ENCODE results near the gene HOATZ.

HOATZ gene

GRCh38 chr11:111494040-111494439 is 20.5 kb upstream of the HOATZ start:
- H3K27ac ChIP-seq (ENCODE audit: low read depth, low read length, poor library complexity, severe bottlenecking): no peak overlapping the region
- no peaks in the 10 kb centered on the region for H3K27me3 ChIP-seq (ENCODE audit: insufficient read depth, low read length)
- H3K9ac ChIP-seq (ENCODE audit: low read length): no peak overlapping the region
- no peaks in the 10 kb centered on the region for H3K9me2 ChIP-seq (ENCODE audit: low read depth, low read length)
- H3K4me2 ChIP-seq (ENCODE audit: low read length): no peak overlapping the region
- H3K4me3 ChIP-seq (ENCODE audit: low read depth, low read length, poor library complexity, severe bottlenecking): no peak overlapping the region
- H4K20me1 ChIP-seq (ENCODE audit: insufficient read depth, low read length): no peaks in the 10 kb centered on the region
- TF ChIP-seq EZH2 (IDR thresholded peaks at IDR 0.05; ENCODE audit: borderline replicate concordance, low read length): no peak
- TF ChIP-seq CTCF (IDR thresholded peaks at IDR 0.05; ENCODE audit: low read length): no peak
- no peaks in the 10 kb centered on the region for H3K9me3 ChIP-seq (ENCODE audit: low read length)
- no peaks in the 10 kb centered on the region for H3F3A ChIP-seq (ENCODE audit: insufficient read depth, low read length)
- no peaks in the 10 kb centered on the region for H3K79me2 ChIP-seq (ENCODE audit: insufficient read depth, low read length)
- H2AFZ ChIP-seq (ENCODE audit: low read length): no peak overlapping the region
- no peaks in the 10 kb centered on the region for H3K36me3 ChIP-seq (ENCODE audit: insufficient read depth, low read length)
- H3K4me1 ChIP-seq (ENCODE audit: insufficient read depth, low read length, severe bottlenecking): no peaks in the 10 kb centered on the region

- Histone ChIP-seq H3F3A (ENCODE audit: insufficient read depth, low read length) (no peaks in the 10 kb centered on the region), H2AFZ (ENCODE audit: low read length) (no peak overlapping the region), H3K27ac (ENCODE audit: low read depth, low read length, poor library complexity, severe bottlenecking) (no peak overlapping the region), H4K20me1 (ENCODE audit: insufficient read depth, low read length) (no peaks in the 10 kb centered on the region), H3K27me3 (ENCODE audit: insufficient read depth, low read length) (no peaks in the 10 kb centered on the region), H3K9me2 (ENCODE audit: low read depth, low read length) (no peaks in the 10 kb centered on the region), H3K4me2 (ENCODE audit: low read length) (no peak overlapping the region), H3K4me3 (ENCODE audit: low read depth, low read length, poor library complexity, severe bottlenecking) (no peak overlapping the region), H3K9me3 (ENCODE audit: low read length) (no peaks in the 10 kb centered on the region), H3K9ac (ENCODE audit: low read length) (no peak overlapping the region), H3K4me1 (ENCODE audit: insufficient read depth, low read length, severe bottlenecking) (no peaks in the 10 kb centered on the region), H3K36me3 (ENCODE audit: insufficient read depth, low read length) (no peaks in the 10 kb centered on the region), H3K79me2 (ENCODE audit: insufficient read depth, low read length) (no peaks in the 10 kb centered on the region)
- TF ChIP-seq EZH2 (IDR thresholded peaks at IDR 0.05; ENCODE audit: borderline replicate concordance, low read length) (no peak), CTCF (IDR thresholded peaks at IDR 0.05; ENCODE audit: low read length) (no peak)
Observed at GRCh38 chr11:111499483-111499882, 15.1 kb upstream of the HOATZ start.

GRCh38 chr11:111500481-111500880 is 14.1 kb upstream of the HOATZ start:
- Histone ChIP-seq H3K9me3 (ENCODE audit: low read length) (no peaks in the 10 kb centered on the region), H3K4me3 (ENCODE audit: low read depth, low read length, poor library complexity, severe bottlenecking) (no peak overlapping the region), H3K27me3 (ENCODE audit: insufficient read depth, low read length) (no peaks in the 10 kb centered on the region), H3F3A (ENCODE audit: insufficient read depth, low read length) (no peaks in the 10 kb centered on the region), H3K4me2 (ENCODE audit: low read length) (no peak overlapping the region), H2AFZ (ENCODE audit: low read length) (no peak overlapping the region), H3K27ac (ENCODE audit: low read depth, low read length, poor library complexity, severe bottlenecking) (no peak overlapping the region), H3K36me3 (ENCODE audit: insufficient read depth, low read length) (no peaks in the 10 kb centered on the region), H3K9me2 (ENCODE audit: low read depth, low read length) (no peaks in the 10 kb centered on the region), H4K20me1 (ENCODE audit: insufficient read depth, low read length) (no peaks in the 10 kb centered on the region), H3K4me1 (ENCODE audit: insufficient read depth, low read length, severe bottlenecking) (no peaks in the 10 kb centered on the region), H3K9ac (ENCODE audit: low read length) (no peak overlapping the region), H3K79me2 (ENCODE audit: insufficient read depth, low read length) (no peaks in the 10 kb centered on the region)
- TF ChIP-seq CTCF (IDR thresholded peaks at IDR 0.05; ENCODE audit: low read length) (no peak), EZH2 (IDR thresholded peaks at IDR 0.05; ENCODE audit: borderline replicate concordance, low read length) (no peak)
